Panc1 (cell line): Measurements from ENCODE around the gene CUX1. TPM values are rescaled to one million over a fixed set of nuclear protein-coding genes. Genes with fewer than 3 reads are reported as not detected.

Experiments used
- ATAC-seq: fragments of 200-7000 bp; cut with Tn5 transposase; 2 replicates; pipeline ENCODE4 v1.9.1; 2020; ENCODE audit warnings: mild to moderate bottlenecking, moderate library complexity
- BruUV-seq: library from RNA; stranded (reverse); fragments of 400-500 nt; replicated peaks from 2 replicates; lab custom pipeline; 2021; lab: Mats Ljungman, UMichigan
- CTCF ChIA-PET: fragments of 300-600 bp; sonication (Branson Sonifier 250); formaldehyde crosslinking; loops from one replicate; lab custom pipeline; 2022; ENCODE audit warnings: antibody characterized with exemption; lab: Charles Lee
- POLR2A ChIA-PET: fragments of 300-600 bp; sonication (Branson Sonifier 250); formaldehyde crosslinking; loops from one replicate; lab custom pipeline; 2022; ENCODE audit warnings: antibody characterized with exemption; lab: Charles Lee
- DNase-seq: peaks from one replicate; pipeline ENCODE4 v3.0.0-alpha.2; 2010; ENCODE audit warnings: low read depth, low spot score
- H3K27ac ChIP-seq: 2 replicates; pipeline ENCODE4 v1.5.1; 2011; ENCODE audit warnings: mild to moderate bottlenecking, low read length, inconsistent platforms
- H3K27me3 ChIP-seq: fragments of 200-500 bp; sonication (Bioruptor generic); 2 replicates; pipeline ENCODE4 v1.6.0; 2014; ENCODE audit warnings: low read length, inconsistent platforms; ENCODE audit not compliant: control insufficient read depth, insufficient read depth
- H3K36me3 ChIP-seq: fragments of 200-500 bp; sonication (Bioruptor generic); 2 replicates; pipeline ENCODE4 v1.5.1; 2014; ENCODE audit warnings: inconsistent platforms, mild to moderate bottlenecking, low read length, moderate library complexity; ENCODE audit not compliant: control insufficient read depth, insufficient read depth
- H3K4me1 ChIP-seq: 2 replicates; pipeline ENCODE4 v1.5.1; 2011; ENCODE audit warnings: inconsistent platforms, mild to moderate bottlenecking, low read length, moderate library complexity; ENCODE audit not compliant: control insufficient read depth, insufficient read depth
- H3K4me3 ChIP-seq, 2 experiments: 2 replicates each; pipeline ENCODE4 v1.5.1; 2011 to 2012; ENCODE audit warnings: low read depth in 2 of 2, low read length in 2 of 2, mild to moderate bottlenecking in 2 of 2, inconsistent platforms in 1 of 2, moderate library complexity in 1 of 2
- H3K9me3 ChIP-seq: fragments of 200-500 bp; sonication (Bioruptor generic); 2 replicates; pipeline ENCODE4 v1.5.1; 2014; ENCODE audit warnings: low read depth, mild to moderate bottlenecking, inconsistent platforms, low read length, moderate library complexity; ENCODE audit not compliant: control insufficient read depth, insufficient read depth
- CTCF ChIP-seq: fragments of 450-650 bp; IDR thresholded peaks from 2 replicates; pipeline ENCODE4 v1.5.1; 2017; ENCODE audit warnings: mild to moderate bottlenecking
- POLR2AphosphoS5 ChIP-seq: IDR thresholded peaks from 2 replicates; pipeline ENCODE4 v1.6.1; 2012; ENCODE audit warnings: mild to moderate bottlenecking, low read depth, low read length, moderate library complexity
- REST ChIP-seq, 2 experiments: IDR thresholded peaks; 2 replicates each; pipeline ENCODE4 v1.6.1; 2011 to 2012; ENCODE audit warnings: low read depth in 2 of 2, control low read depth in 1 of 2, low read length in 1 of 2, mild to moderate bottlenecking in 1 of 2, moderate library complexity in 1 of 2; ENCODE audit not compliant: insufficient read depth in 1 of 2
- SIN3A ChIP-seq: IDR thresholded peaks from 2 replicates; pipeline ENCODE4 v1.6.1; 2012; ENCODE audit warnings: low read depth, mild to moderate bottlenecking, low read length, moderate library complexity, borderline replicate concordance; ENCODE audit not compliant: insufficient read depth
- TCF7L2 ChIP-seq: IDR thresholded peaks from 2 replicates; pipeline ENCODE4 v1.6.1; 2011; ENCODE audit warnings: mild to moderate bottlenecking, low read depth, low read length, inconsistent platforms
- in situ Hi-C: cut with HindIII; loops from 2 replicates; pipeline ENCODE4 v1.10.0; 2016; ENCODE audit warnings: low sequenced_read_pairs, low pct_unique_long_range_greater_than_20kb
- intact Hi-C: fragments of 100-400 bp; cut with micrococcal nuclease; formaldehyde crosslinking; loops from one replicate; pipeline ENCODE4 v1.10.0; 2022; ENCODE audit not compliant: unreplicated experiment
- total RNA-seq: library from RNA; stranded (reverse); gene quantifications from one replicate; pipeline ENCODE4 v1.2.1, GENCODE V29; 2021; ENCODE audit not compliant: unreplicated experiment

CUX1 gene
- total RNA-seq, 1 experiment from 2014 or later = 50.9 TPM

- TF ChIP-seq POLR2AphosphoS5 = no peak
Measured at GRCh38 chr7:101923602-101923985, 106.2 kb downstream of the CUX1 start (continued).

- ChIA-PET POLR2A (no interaction called here), CTCF (no interaction called here)
- no peaks in the 10 kb centered on the region for H3K27me3 ChIP-seq
- in situ Hi-C loops (no loop called here), intact Hi-C loops (no loop called here)
- no peaks in the 10 kb centered on the region for H3K4me1 ChIP-seq
- peak; percentile 75; the same call in 1 of the 2 replicates for ATAC-seq
- no peak overlapping the region for H3K4me3 ChIP-seq
- H3K27ac ChIP-seq = no peak overlapping the region
- TF ChIP-seq SIN3A (no peak), TCF7L2 (no peak), CTCF (no peak), REST (IDR thresholded peaks at IDR 0.05; ENCODE audit: insufficient read depth in 1 of 2, low read depth in 2 of 2, low read length in 1 of 2) (no peak), POLR2AphosphoS5 (no peak)
- peaks cover 3% of the 10 kb centered on the region; the same call in 1 of the 2 replicates for H3K9me3 ChIP-seq
- DNase-seq = peak; percentile 76
- no TSS peak for BruUV-seq
- H3K36me3 ChIP-seq = no peaks in the 10 kb centered on the region
Measured at GRCh38 chr7:101924171-101924570, 106.7 kb downstream of the CUX1 start.

GRCh38 chr7:101926265-101926664 is 108.8 kb downstream of the CUX1 start:
- DNase-seq (no peak), ATAC-seq (no peak)
- Histone ChIP-seq H3K4me3 (no peak overlapping the region), H3K36me3 (no peaks in the 10 kb centered on the region), H3K4me1 (no peaks in the 10 kb centered on the region), H3K27ac (no peak overlapping the region), H3K27me3 (no peaks in the 10 kb centered on the region), H3K9me3 (peaks cover 11% of the 10 kb centered on the region; the same call in 1 of the 2 replicates)
- CTCF ChIA-PET = no interaction called here
- in situ Hi-C loops = no loop called here
- TF ChIP-seq CTCF = no peak
- no peak for TF ChIP-seq TCF7L2
- TF ChIP-seq SIN3A = no peak
- no peak for TF ChIP-seq REST (IDR thresholded peaks at IDR 0.05; ENCODE audit: insufficient read depth in 1 of 2, low read depth in 2 of 2, low read length in 1 of 2)
- no peak for TF ChIP-seq POLR2AphosphoS5
- POLR2A ChIA-PET = no interaction called here
- BruUV-seq = no TSS peak
- intact Hi-C loops = no loop called here
